NCI-H510A (cell line): ENCODE measurements around the gene SMIM23.

Experiments used
- DNase-seq: peaks from one replicate; lab custom pipeline; 2025; lab: John Stamatoyannopoulos, UW

SMIM23 gene

DNA sequence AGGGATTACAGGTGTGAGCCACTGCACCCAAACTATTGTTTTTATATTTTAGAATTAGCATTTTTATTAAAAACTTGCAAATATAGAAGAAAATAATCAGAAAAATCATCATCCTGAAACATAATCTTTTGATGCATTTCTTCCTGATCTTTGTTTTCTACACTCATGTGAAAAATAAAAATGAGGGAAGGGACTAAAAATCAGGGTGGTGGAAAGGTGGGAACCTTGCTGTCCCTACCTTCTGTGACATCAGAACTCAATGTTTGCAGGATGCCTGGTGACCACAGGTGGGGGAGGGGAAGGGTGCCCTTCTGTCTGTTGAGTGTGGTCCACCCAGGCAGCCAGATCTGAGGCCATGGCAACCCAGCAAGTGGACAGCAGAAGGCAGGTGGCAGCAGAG lies at the start of gene SMIM23:
SMIM23 (plus strand) TSS at position 301 of the 400 bp plus-strand sequence; CDS start at position 356, 55 bp downstream.
- peak; percentile 66 for DNase-seq

GRCh38 chr5:171736976-171737891 lies 48.4 kb upstream of the SMIM23 start:
- no peak for DNase-seq

- no peak for DNase-seq
These were observed 47.1 kb upstream of the SMIM23 start for GRCh38 chr5:171738501-171738900.

GRCh38 chr5:171739271-171739670 lies 46.3 kb upstream of the SMIM23 start:
- DNase-seq = no peak

- DNase-seq = no peak
These were observed 42.1 kb upstream of the SMIM23 start for GRCh38 chr5:171743436-171744076.

- DNase-seq = no peak
These were observed 41.4 kb upstream of the SMIM23 start for GRCh38 chr5:171744264-171744663.

GRCh38 chr5:171744882-171745281 lies 40.7 kb upstream of the SMIM23 start:
- no peak for DNase-seq

DNA sequence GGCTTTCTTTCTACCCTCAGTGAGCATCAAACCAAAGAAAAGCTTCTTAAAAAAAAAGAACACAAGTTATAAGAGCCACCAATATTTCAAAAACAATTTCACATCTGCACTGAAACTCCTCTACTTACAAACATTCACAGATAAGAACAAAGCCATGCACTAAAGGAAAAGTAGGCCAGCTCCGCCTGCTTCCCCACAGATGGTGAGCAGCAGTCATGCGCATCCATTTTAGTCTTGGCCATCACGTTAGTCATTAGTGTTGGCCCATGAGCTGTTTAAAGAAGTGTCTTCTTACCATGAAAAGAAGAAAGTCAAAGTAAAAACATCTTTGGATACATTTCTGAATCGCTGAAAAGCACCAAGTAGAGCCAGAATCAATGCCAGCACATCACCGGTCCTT lies 40.0 kb upstream of the SMIM23 start:
- DNase-seq = no peak

- DNase-seq = no peak
These were observed 38.4 kb upstream of the SMIM23 start for GRCh38 chr5:171747061-171747859.

GRCh38 chr5:171748720-171749119 lies 36.9 kb upstream of the SMIM23 start:
- DNase-seq = no peak

DNA sequence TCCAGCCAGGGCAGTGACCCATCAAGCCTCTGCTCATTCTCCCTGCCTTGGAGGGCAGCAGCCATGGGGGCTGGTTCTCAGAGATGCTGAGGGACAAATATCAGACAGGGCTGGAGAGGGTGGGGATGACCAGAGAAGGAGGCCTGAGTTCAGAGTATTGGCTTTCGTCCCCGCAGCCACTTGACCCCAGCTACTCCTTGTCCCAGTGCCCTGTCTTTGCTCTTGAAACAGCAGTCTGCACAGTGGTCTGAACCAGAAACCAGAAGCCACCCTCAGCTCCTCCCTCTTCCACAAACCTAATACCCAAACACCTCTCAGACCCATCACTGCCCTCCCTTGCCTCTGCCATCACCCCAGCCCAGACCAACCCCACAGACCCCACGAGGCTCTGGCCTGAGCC lies 36.3 kb upstream of the SMIM23 start:
- no peak for DNase-seq

- DNase-seq = no peak
These were observed 35.3 kb upstream of the SMIM23 start for GRCh38 chr5:171750311-171750788.

DNA sequence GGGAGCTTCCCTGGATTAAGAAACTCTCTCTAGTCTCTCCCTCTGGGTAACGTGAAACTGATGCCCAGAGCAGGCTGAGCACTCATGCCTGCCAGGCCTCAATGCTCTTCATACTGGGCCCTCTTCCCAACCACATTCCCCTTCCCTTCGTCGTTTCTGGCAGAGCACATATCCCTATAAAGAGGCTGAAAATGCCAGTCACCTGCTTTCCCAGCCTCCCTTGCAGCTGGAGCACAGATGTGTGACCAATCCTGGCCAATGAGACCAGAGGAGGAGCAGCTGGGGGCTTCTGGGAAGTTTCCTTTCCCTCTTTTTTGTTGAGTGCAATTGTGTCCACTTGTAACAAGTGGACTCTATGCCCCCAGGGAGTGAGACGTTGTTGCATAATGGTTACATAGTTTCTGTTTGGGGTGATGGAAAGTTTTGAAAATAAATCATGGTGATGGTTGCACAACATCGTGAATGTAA lies 30.2 kb upstream of the SMIM23 start:
- DNase-seq = no peak

DNA sequence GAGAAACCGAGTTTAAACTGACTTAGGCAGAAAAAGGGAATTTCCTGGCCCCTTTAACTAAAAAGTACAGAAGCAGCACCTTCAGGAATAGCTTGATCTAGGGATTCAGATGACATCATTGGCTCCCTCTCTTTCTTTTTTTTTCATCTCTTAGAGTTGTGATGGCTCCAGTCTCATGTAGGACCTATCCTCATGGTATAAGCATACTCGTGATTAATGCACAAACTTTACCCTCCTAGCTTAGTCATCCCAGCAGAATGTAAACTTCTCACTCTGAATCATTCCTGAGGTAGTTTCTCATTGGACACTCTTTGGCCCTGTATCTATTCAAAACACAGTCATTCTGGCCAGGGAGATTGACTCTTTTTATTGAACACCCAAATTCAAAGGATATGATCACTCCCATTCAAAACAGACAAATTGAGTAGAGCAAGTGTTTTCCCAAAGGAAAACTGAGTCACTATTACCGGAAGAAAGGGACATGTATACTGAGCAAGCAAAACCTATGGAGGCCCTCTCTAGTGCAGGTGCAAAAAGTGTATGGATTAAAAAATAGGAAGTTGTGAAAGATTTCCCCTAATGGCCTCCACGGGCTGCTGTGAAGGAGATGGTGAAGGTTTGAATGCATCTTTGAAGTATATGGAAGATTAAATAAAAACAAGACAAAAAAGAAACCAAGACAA lies 27.6 kb upstream of the SMIM23 start:
- no peak for DNase-seq

- DNase-seq = no peak
These were observed 25.8 kb upstream of the SMIM23 start for GRCh38 chr5:171759777-171760176.

DNA sequence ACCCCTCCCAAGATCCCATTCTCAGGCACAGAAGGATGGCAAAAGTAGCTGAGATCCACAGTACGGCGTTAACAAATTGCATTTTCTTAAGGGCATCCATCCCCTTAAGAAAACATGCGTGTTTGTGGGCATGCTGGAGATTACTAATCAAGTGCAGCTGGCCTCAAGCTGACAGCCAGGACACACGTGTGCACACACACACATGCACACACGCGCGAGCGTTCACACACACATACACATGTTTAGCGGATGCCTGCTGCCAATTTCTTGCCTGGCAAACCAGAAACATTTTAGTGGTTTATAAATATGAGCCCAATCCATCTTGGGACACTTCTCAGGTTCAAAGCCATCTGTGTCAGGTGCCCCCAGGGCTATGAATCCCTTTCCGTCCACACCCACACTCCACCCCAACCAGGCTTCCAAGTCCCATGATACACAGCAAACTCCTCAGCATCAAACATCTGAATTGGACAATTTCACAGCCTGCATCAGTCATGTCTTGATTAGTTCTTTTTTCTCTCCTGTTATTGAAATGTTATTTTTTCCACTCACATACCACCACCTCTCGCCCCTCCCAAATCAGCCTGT lies 23.5 kb upstream of the SMIM23 start:
- DNase-seq = no peak

DNA sequence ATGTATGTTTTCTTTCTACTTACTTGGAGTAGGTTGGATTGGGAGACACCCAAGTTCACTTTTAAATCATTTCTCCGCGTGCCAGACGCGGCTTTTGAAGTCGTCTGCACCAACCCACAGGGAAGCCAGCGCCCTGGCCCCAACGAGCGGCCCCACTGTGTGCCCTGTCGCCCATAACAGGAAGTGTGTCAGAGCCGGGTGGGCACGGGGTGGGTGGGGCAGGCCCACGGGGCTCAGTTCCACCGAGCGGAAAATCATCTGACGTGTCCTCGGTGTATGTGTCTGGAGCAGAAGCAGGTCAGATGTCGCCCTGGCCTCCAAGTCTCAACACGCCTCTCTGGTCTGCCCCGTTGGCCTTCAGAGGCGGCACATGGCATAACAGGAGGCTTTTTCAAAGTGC lies 22.7 kb upstream of the SMIM23 start:
- no peak for DNase-seq

GRCh38 chr5:171764265-171764664 lies 21.4 kb upstream of the SMIM23 start:
- no peak for DNase-seq

DNA sequence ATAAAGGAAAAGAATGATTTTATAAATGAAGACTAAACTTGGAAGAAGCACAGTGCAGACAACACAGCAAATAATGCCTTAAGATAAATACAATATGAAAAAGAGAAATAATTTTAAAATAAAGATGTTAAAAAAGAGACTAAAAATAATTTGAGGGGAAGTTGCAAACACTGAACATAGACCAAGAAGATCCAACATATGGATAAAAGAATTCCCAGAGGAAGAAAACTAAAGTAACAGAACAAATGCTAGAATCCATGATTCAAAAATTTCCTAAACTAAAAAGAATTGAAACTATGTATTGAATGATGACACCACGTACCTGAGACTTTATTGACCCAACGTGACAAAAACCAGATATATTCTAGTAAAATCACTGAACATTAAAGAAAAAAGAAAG lies 18.7 kb upstream of the SMIM23 start:
- DNase-seq = no peak

DNA sequence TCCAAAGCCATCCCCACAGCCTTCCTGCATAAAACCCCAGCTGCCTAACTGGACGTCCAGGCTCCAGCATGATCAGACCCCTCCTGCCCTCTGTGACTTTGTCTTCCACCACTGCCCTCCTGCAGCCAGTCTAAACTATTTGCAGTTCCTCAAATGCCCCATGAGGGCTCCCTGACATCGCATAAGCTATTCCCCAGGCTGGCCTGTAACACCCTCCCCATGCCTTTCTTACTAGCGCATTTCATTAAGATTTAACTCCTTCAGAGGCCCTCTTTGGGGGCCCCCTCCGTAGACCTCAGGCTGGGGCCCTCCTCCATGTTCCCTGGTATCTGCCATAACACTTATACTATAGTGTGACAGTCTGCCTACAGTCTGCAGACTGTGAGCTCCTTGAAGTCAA lies 15.5 kb upstream of the SMIM23 start:
- DNase-seq = no peak

- no peak for DNase-seq
These were observed 13.8 kb upstream of the SMIM23 start for GRCh38 chr5:171771856-171772255.
